Measurements from ENCODE around the gene SORBS1.

SORBS1 gene

DNA sequence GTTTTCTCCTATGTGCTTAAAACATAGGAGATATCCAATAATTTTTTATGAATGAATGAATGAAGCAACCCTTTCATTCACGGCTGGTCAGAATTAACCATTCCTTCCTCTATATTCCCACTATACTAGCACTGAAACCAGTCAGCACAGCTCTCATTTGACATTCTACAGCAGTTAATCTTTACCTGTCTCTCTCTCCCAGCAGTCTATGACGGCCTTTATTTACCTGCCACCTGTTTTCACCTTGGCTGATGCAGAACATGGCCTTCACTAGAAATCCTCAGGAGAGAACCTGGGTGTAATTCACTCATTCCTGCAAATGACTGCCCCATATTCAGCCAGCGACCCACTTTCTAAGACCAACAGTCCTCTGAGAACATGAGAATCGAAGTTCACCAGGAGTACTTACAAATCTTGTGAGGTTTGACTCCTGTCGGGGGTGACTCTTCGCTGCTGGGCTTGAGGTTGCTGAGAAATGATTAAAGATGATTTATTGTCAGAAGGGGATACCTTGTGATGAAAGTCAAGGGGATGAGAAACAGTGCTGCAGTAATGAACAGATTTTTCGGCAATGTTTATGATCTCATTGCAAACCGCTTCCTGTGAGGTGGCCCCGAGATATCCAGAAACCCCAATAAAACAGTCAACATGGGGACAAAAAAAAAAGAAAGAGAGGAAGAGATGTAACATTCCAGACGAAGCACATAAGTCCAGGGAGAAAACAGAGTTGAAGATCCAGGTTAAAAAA lies 239.4 kb downstream of the SORBS1 start:
- in situ Hi-C loops (cut with HindIII; ENCODE audit: low sequenced_read_pairs) = no loop called here
- TF ChIP-seq, protein P1, sequence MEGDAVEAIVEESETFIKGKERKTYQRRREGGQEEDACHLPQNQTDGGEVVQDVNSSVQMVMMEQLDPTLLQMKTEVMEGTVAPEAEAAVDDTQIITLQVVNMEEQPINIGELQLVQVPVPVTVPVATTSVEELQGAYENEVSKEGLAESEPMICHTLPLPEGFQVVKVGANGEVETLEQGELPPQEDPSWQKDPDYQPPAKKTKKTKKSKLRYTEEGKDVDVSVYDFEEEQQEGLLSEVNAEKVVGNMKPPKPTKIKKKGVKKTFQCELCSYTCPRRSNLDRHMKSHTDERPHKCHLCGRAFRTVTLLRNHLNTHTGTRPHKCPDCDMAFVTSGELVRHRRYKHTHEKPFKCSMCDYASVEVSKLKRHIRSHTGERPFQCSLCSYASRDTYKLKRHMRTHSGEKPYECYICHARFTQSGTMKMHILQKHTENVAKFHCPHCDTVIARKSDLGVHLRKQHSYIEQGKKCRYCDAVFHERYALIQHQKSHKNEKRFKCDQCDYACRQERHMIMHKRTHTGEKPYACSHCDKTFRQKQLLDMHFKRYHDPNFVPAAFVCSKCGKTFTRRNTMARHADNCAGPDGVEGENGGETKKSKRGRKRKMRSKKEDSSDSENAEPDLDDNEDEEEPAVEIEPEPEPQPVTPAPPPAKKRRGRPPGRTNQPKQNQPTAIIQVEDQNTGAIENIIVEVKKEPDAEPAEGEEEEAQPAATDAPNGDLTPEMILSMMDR (IDR thresholded peaks at IDR 0.05; ENCODE audit: low read depth, low read length) = no peak
- DNase-seq (ENCODE audit: low read depth, low spot score) = no peak
- H3K4me3 ChIP-seq (ENCODE audit: low read depth, low read length) = no peak overlapping the region

- no peak overlapping the region for H3K4me3 ChIP-seq (ENCODE audit: low read depth, low read length)
- TF ChIP-seq, protein P1 (IDR thresholded peaks at IDR 0.05; ENCODE audit: low read depth, low read length) = no peak
- no peak for DNase-seq (ENCODE audit: low read depth, low spot score)
- in situ Hi-C loops (cut with HindIII; ENCODE audit: low sequenced_read_pairs) = no loop called here
Observed at GRCh38 chr10:95319239-95319638, 241.9 kb downstream of the SORBS1 start.

GRCh38 chr10:95315509-95315908 lies 245.7 kb downstream of the SORBS1 start:
- no peak overlapping the region for H3K4me3 ChIP-seq (ENCODE audit: low read depth, low read length)
- DNase-seq (ENCODE audit: low read depth, low spot score) = no peak
- in situ Hi-C loops (cut with HindIII; ENCODE audit: low sequenced_read_pairs) = no loop called here
- TF ChIP-seq, protein P1 (IDR thresholded peaks at IDR 0.05; ENCODE audit: low read depth, low read length) = no peak

GRCh38 chr10:95314192-95314918 lies 246.8 kb downstream of the SORBS1 start:
- in situ Hi-C loops (cut with HindIII; ENCODE audit: low sequenced_read_pairs) = no loop called here
- TF ChIP-seq, protein P1 (IDR thresholded peaks at IDR 0.05; ENCODE audit: low read depth, low read length) = no peak
- DNase-seq (ENCODE audit: low read depth, low spot score) = no peak
- no peak overlapping the region for H3K4me3 ChIP-seq (ENCODE audit: low read depth, low read length)

DNA sequence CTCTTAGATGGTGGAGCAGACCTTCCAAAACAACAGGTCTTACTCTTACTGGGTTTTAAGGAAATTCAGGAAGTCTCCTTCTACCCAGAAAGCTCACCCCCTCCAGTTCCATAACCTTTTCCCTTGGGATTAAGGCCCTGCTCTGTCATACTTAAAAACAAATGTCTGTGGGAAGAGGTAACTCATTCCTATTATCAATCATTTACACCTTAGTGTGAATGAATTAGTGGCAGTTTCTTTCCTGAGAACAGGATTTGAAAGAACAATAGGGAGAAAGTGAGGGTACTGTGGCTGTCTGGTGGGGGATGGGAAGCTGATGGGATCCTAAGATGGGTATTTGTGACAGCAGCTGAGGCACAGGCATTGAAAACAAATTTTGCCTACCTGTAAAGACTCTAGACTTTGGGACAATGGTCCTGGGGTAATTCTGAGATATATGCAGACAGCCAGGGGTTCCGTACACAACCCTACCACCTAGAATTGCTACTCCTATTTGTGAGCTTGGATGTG lies 248.1 kb downstream of the SORBS1 start:
- TF ChIP-seq, protein P1 (IDR thresholded peaks at IDR 0.05; ENCODE audit: low read depth, low read length) = no peak
- no peak for DNase-seq (ENCODE audit: low read depth, low spot score)
- no peak overlapping the region for H3K4me3 ChIP-seq (ENCODE audit: low read depth, low read length)
- in situ Hi-C loops (cut with HindIII; ENCODE audit: low sequenced_read_pairs) = no loop called here

GRCh38 chr10:95312257-95312656 lies 248.9 kb downstream of the SORBS1 start:
- TF ChIP-seq, protein P1 (IDR thresholded peaks at IDR 0.05; ENCODE audit: low read depth, low read length) = no peak
- in situ Hi-C loops (cut with HindIII; ENCODE audit: low sequenced_read_pairs) = no loop called here
- no peak overlapping the region for H3K4me3 ChIP-seq (ENCODE audit: low read depth, low read length)
- no peak for DNase-seq (ENCODE audit: low read depth, low spot score)

Measured in astrocyte of the spinal cord (primary cell).